ENCODE measurements around the gene C1orf50.

Gene C1orf50

GRCh38 chr1:42822800-42823392 is 55.8 kb downstream of the C1orf50 start (continued):
- TF ChIP-seq INSM2 (tag by site-specific recombination; IDR thresholded peaks at IDR 0.05), result no peak
- peak; percentile 79 for TF ChIP-seq ZNF335 (tag by site-specific recombination; conservative IDR thresholded peaks at IDR 0.05)
- no peak for TF ChIP-seq ZNF660 (tag by site-specific recombination; IDR thresholded peaks at IDR 0.05)

GRCh38 chr1:42824481-42825035 is 57.5 kb downstream of the C1orf50 start:
- Histone ChIP-seq H3K9me3 (ENCODE audit: control insufficient read depth, insufficient read depth, low read depth, low read length) (no peaks in the 10 kb centered on the region), H3K4me1 (ENCODE audit: control insufficient read depth, insufficient read depth, low read length) (peaks cover 2% of the 10 kb centered on the region), H3K27ac (ENCODE audit: extremely low read depth, low read depth, low read length) (no peak overlapping the region), H3K36me3 (ENCODE audit: control insufficient read depth in 2 of 2, insufficient read depth in 1 of 2, low read length in 2 of 2) (no peaks in the 10 kb centered on the region), H3K4me3 (ENCODE audit: low read depth, low read length) (no peak overlapping the region)
- ChIA-PET POLR2A (interaction anchor here (1.4 kb wide), 1 partner anchor 22 kb away, joined by 6 read pairs; the partner anchor contains the start of gene ZNF691), CTCF (interaction anchor here (0.7 to 1.5 kb wide), 4 partner anchors 11 to 249 kb away, joined by 3 to 4 read pairs (median 3); no protein-coding TSS in a partner anchor)
- TF ChIP-seq ZNF37A (tag by site-specific recombination; IDR thresholded peaks at IDR 0.05) (no peak), ZNF610 (tag by site-specific recombination; IDR thresholded peaks at IDR 0.05; ENCODE audit: borderline replicate concordance) (no peak), SETDB1 (IDR thresholded peaks at IDR 0.05; ENCODE audit: insufficient read length, low read length) (no peak), TCF7L2 (IDR thresholded peaks at IDR 0.05; ENCODE audit: borderline replicate concordance, low read depth, low read length) (no peak), ZBTB26 (tag by site-specific recombination; optimal IDR thresholded peaks at IDR 0.05) (no peak), ZNF335 (tag by site-specific recombination; conservative IDR thresholded peaks at IDR 0.05) (no peak), ZNF768 (tag by site-specific recombination; IDR thresholded peaks at IDR 0.05) (no peak), BCL11A (tag by site-specific recombination; IDR thresholded peaks at IDR 0.05; ENCODE audit: low read depth) (no peak), BCL6B (tag by site-specific recombination; IDR thresholded peaks at IDR 0.05) (no peak), ZFP3 (tag by site-specific recombination; IDR thresholded peaks at IDR 0.05; ENCODE audit: low read depth) (no peak), ZNF530 (tag by site-specific recombination; IDR thresholded peaks at IDR 0.05; ENCODE audit: low read depth) (no peak)
- TF ChIP-seq, protein P1, sequence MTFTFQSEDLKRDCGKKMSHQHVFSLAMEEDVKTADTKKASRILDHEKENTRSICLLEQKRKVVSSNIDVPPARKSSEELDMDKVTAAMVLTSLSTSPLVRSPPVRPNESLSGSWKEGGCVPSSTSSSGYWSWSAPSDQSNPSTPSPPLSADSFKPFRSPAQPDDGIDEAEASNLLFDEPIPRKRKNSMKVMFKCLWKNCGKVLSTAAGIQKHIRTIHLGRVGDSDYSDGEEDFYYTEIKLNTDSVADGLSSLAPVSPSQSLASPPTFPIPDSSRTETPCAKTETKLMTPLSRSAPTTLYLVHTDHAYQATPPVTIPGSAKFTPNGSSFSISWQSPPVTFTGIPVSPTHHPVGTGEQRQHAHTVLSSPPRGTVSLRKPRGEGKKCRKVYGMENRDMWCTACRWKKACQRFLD (tag by site-specific recombination; IDR thresholded peaks at IDR 0.05), result no peak

GRCh38 chr1:42825036-42825851 is 58.2 kb downstream of the C1orf50 start:
- Histone ChIP-seq H3K4me1 (ENCODE audit: control insufficient read depth, insufficient read depth, low read length) (peaks cover 2% of the 10 kb centered on the region), H3K9me3 (ENCODE audit: control insufficient read depth, insufficient read depth, low read depth, low read length) (no peaks in the 10 kb centered on the region), H3K4me3 (ENCODE audit: low read depth, low read length) (no peak overlapping the region), H3K27ac (ENCODE audit: extremely low read depth, low read depth, low read length) (no peak overlapping the region), H3K36me3 (ENCODE audit: control insufficient read depth in 2 of 2, insufficient read depth in 1 of 2, low read length in 2 of 2) (no peaks in the 10 kb centered on the region)
- ChIA-PET CTCF (interaction anchor here (1.0 to 1.5 kb wide), 3 partner anchors 11 to 248 kb away, joined by 3 read pairs; no protein-coding TSS in a partner anchor), POLR2A (interaction anchor here (1.4 kb wide), 1 partner anchor 21 kb away, joined by 6 read pairs; the partner anchor contains the start of gene ZNF691)
- TF ChIP-seq ZNF768 (tag by site-specific recombination; IDR thresholded peaks at IDR 0.05) (no peak), ZNF629 (tag by site-specific recombination; IDR thresholded peaks at IDR 0.05) (no peak), ZBTB49 (tag by site-specific recombination; IDR thresholded peaks at IDR 0.05; ENCODE audit: low read depth) (no peak), ZNF18 (tag by site-specific recombination; IDR thresholded peaks at IDR 0.05) (no peak), HOXC10 (CRISPR knock-in tag; IDR thresholded peaks at IDR 0.05) (no peak), INSM2 (tag by site-specific recombination; IDR thresholded peaks at IDR 0.05) (no peak)
